Measurements from ENCODE around the gene GALNT12. TPM values are rescaled to one million over a fixed set of nuclear protein-coding genes. Genes with fewer than 3 reads are reported as not detected.

GALNT12 gene
- total RNA-seq, 1 donor, result 1.3 TPM

- no peak for TF ChIP-seq CTCF (IDR thresholded peaks at IDR 0.05; ENCODE audit: insufficient read depth, low read depth, low read length)
- H3K4me3 ChIP-seq (ENCODE audit: low read depth, low read length), result no peak overlapping the region
- DNase-seq (ENCODE audit: low read depth), result no peak
Observed at GRCh38 chr9:98819231-98819630, 11.8 kb downstream of the GALNT12 start.

GRCh38 chr9:98821831-98822230 is 14.4 kb downstream of the GALNT12 start:
- no peak overlapping the region for H3K4me3 ChIP-seq (ENCODE audit: low read depth, low read length)
- DNase-seq (ENCODE audit: low read depth), result no peak
- no peak for TF ChIP-seq CTCF (IDR thresholded peaks at IDR 0.05; ENCODE audit: insufficient read depth, low read depth, low read length)

GRCh38 chr9:98822661-98823060 is 15.2 kb downstream of the GALNT12 start:
- TF ChIP-seq CTCF (IDR thresholded peaks at IDR 0.05; ENCODE audit: insufficient read depth, low read depth, low read length), result no peak
- DNase-seq (ENCODE audit: low read depth), result no peak
- no peak overlapping the region for H3K4me3 ChIP-seq (ENCODE audit: low read depth, low read length)

GRCh38 chr9:98823666-98824334 is 16.3 kb downstream of the GALNT12 start:
- DNase-seq (ENCODE audit: low read depth), result no peak
- no peak overlapping the region for H3K4me3 ChIP-seq (ENCODE audit: low read depth, low read length)
- no peak for TF ChIP-seq CTCF (IDR thresholded peaks at IDR 0.05; ENCODE audit: insufficient read depth, low read depth, low read length)

GRCh38 chr9:98825414-98825813 is 17.9 kb downstream of the GALNT12 start:
- TF ChIP-seq CTCF (IDR thresholded peaks at IDR 0.05; ENCODE audit: insufficient read depth, low read depth, low read length), result no peak
- no peak for DNase-seq (ENCODE audit: low read depth)
- H3K4me3 ChIP-seq (ENCODE audit: low read depth, low read length), result no peak overlapping the region

GRCh38 chr9:98826716-98827115 is 19.2 kb downstream of the GALNT12 start:
- no peak for TF ChIP-seq CTCF (IDR thresholded peaks at IDR 0.05; ENCODE audit: insufficient read depth, low read depth, low read length)
- no peak for DNase-seq (ENCODE audit: low read depth)
- H3K4me3 ChIP-seq (ENCODE audit: low read depth, low read length), result no peak overlapping the region

- no peak for DNase-seq (ENCODE audit: low read depth)
- no peak for TF ChIP-seq CTCF (IDR thresholded peaks at IDR 0.05; ENCODE audit: insufficient read depth, low read depth, low read length)
Observed at GRCh38 chr9:98829766-98830165, 22.3 kb downstream of the GALNT12 start.

More at GRCh38 chr9:98829766-98830165, 22.3 kb downstream of the GALNT12 start:
- no peak overlapping the region for H3K4me3 ChIP-seq (ENCODE audit: low read depth, low read length)
